CD4-positive, alpha-beta T cell treated with Interleukin-17A for 1 hour (primary cell): ENCODE data around the gene LZTS2.

Source experiments
- DNase-seq: peaks from one replicate; pipeline ENCODE4 v3.0.0-alpha.2; 2020

LZTS2 gene

DNA sequence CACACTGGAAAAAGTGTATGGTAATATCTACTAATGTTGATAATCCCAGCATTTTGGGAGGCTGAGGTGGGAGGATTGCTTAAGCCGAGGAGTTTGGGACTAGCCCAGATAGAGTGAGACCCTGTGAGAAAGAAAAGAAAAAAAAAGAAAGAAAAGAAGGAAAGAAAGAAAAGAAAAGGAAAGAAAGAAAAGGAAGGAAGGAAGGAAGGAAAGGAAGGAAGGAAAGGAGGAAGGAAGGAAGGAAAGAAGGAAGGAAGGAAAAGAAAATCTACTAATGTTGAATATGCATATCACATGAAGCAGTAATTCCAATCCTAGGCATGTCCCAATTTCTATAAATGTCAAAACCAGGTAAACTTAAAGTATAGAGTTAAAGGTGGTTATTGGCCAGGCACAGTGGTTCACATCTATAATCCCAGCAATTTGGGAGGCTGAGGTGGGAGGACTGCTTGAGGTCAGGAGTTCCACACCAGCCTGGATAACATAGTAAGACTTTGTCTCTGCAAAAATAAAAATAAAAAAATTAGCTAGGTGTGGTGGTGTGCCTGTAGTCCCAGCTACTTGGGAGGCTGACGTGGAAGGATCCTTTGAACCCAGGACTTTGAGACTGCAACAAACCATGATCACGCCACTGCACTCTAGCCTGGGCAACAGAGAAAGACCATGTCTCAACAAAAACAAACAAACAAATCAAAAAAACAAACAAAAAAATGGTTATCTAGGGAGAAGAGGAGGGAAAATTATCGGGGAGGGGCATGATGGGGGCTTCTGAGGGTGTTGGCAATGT is 57.0 kb downstream of the LZTS2 start:
- no peak for DNase-seq
